Thyroid gland (tissue), 4 donors: Measurements from ENCODE around the gene F2R.

ENCODE experiments used
- POLR2A ChIP-seq, 2 donors: fragments of 450-650 bp; IDR thresholded peaks; one replicate each; pipeline ENCODE4 v1.6.1; 2017; ENCODE audit warnings: antibody characterized with exemption in 2 of 2, mild to moderate bottlenecking in 2 of 2, moderate library complexity in 1 of 2
- TF ChIP-seq, protein P1 (sequence below), 6 experiments: fragments of 200-600 bp in 3 of 6; fragments of 450-650 bp in 3 of 6; sonication (generic) in 3 of 6; IDR thresholded peaks; one replicate each; pipeline ENCODE4 v1.5.1; 2016 to 2019; ENCODE audit warnings: antibody characterized with exemption in 6 of 6, mild to moderate bottlenecking in 2 of 6, inconsistent platforms in 1 of 6, moderate library complexity in 1 of 6

DNA sequence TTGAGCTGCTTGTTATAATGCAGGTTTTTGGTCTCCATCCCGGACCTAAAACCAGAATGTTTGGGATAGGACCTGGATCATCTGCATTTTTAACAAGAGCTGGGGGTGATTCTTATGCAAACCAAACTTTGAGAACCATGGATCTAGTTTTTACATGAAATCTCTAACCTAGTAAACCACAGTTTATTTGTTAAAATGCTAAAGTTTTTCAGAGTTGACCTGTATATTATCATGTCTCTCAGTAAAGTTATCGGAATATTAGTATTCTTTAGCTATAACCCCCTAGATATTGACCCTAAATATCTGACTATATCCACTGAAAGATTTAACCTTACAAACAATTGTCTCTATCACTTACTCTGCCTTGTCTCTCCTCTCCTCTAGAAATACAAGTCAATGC is 28.7 kb downstream of the F2R start:
- TF ChIP-seq, protein P1, sequence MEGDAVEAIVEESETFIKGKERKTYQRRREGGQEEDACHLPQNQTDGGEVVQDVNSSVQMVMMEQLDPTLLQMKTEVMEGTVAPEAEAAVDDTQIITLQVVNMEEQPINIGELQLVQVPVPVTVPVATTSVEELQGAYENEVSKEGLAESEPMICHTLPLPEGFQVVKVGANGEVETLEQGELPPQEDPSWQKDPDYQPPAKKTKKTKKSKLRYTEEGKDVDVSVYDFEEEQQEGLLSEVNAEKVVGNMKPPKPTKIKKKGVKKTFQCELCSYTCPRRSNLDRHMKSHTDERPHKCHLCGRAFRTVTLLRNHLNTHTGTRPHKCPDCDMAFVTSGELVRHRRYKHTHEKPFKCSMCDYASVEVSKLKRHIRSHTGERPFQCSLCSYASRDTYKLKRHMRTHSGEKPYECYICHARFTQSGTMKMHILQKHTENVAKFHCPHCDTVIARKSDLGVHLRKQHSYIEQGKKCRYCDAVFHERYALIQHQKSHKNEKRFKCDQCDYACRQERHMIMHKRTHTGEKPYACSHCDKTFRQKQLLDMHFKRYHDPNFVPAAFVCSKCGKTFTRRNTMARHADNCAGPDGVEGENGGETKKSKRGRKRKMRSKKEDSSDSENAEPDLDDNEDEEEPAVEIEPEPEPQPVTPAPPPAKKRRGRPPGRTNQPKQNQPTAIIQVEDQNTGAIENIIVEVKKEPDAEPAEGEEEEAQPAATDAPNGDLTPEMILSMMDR (IDR thresholded peaks at IDR 0.05), result no peak
- no peak for TF ChIP-seq POLR2A (IDR thresholded peaks at IDR 0.05)
